Caco-2 (cell line): ENCODE results near the gene BUD23. TPM values are rescaled to one million over a fixed set of nuclear protein-coding genes. Genes with fewer than 3 reads are reported as not detected.

Experiments used
- BruUV-seq: library from RNA; stranded (reverse); fragments of 400-500 nt; replicated peaks from 2 replicates; lab custom pipeline; 2021; lab: Mats Ljungman, UMichigan
- CTCF ChIA-PET: fragments of 300-600 bp; sonication (Branson Sonifier 250); formaldehyde crosslinking; loops from one replicate; lab custom pipeline; 2022; ENCODE audit warnings: antibody characterized with exemption; lab: Charles Lee
- POLR2A ChIA-PET: fragments of 300-600 bp; sonication (Branson Sonifier 250); formaldehyde crosslinking; loops from one replicate; lab custom pipeline; 2022; ENCODE audit warnings: antibody characterized with exemption; lab: Charles Lee
- DNase-seq, 2 experiments: peaks; one replicate each; pipeline versions ENCODE4 v3.0.0 to v3.0.0-alpha.2; 2020 to 2022
- H3K27me3 ChIP-seq: replicated peaks from 2 replicates; pipeline ENCODE4 v1.6.0; 2011; ENCODE audit warnings: low read length; ENCODE audit not compliant: control insufficient read depth, insufficient read depth
- H3K36me3 ChIP-seq: 2 replicates; pipeline ENCODE4 v1.5.1; 2011; ENCODE audit warnings: low read length; ENCODE audit not compliant: control insufficient read depth, insufficient read depth
- H3K4me1 ChIP-seq: fragments of 250-450 bp; sonication (Bioruptor Pico); 2 replicates; pipeline ENCODE4 v1.5.1; 2020; ENCODE audit warnings: mild to moderate bottlenecking
- H3K4me3 ChIP-seq: 2 replicates; pipeline ENCODE4 v1.5.1; 2011; ENCODE audit warnings: low read depth, mild to moderate bottlenecking, control low read depth, low read length
- H3K9me3 ChIP-seq: fragments of 250-450 bp; sonication (Bioruptor Pico); 2 replicates; pipeline ENCODE4 v1.5.1; 2020; ENCODE audit warnings: mild to moderate bottlenecking, moderate library complexity
- H3K27ac Mint-ChIP-seq: one replicate; pipeline ENCODE4 v1.8.0; 2022; ENCODE audit warnings: mixed read lengths; ENCODE audit not compliant: unreplicated experiment
- H3K27me3 Mint-ChIP-seq: one replicate; pipeline ENCODE4 v1.8.0; 2022; ENCODE audit warnings: mixed read lengths; ENCODE audit not compliant: insufficient read depth, unreplicated experiment
- H3K36me3 Mint-ChIP-seq: one replicate; pipeline ENCODE4 v1.8.0; 2022; ENCODE audit warnings: mild to moderate bottlenecking, mixed read lengths; ENCODE audit not compliant: insufficient read depth, unreplicated experiment
- H3K4me1 Mint-ChIP-seq: one replicate; pipeline ENCODE4 v1.8.0; 2022; ENCODE audit warnings: low read depth, mixed read lengths; ENCODE audit not compliant: unreplicated experiment
- H3K4me3 Mint-ChIP-seq: one replicate; pipeline ENCODE4 v1.8.0; 2022; ENCODE audit warnings: mild to moderate bottlenecking, moderate library complexity, mixed read lengths; ENCODE audit not compliant: unreplicated experiment
- H3K9me3 Mint-ChIP-seq: one replicate; pipeline ENCODE4 v1.8.0; 2022; ENCODE audit warnings: mixed read lengths; ENCODE audit not compliant: unreplicated experiment
- intact Hi-C: fragments of 100-400 bp; cut with micrococcal nuclease; formaldehyde crosslinking; loops from one replicate; pipeline ENCODE4 v1.10.0; 2022; ENCODE audit not compliant: unreplicated experiment
- total RNA-seq: library from RNA; stranded (reverse); gene quantifications from 2 replicates; pipeline ENCODE4 v1.2.3, GENCODE V29; 2022
- TF ChIP-seq, protein P1 (sequence below), 2 experiments: fragments of 200-600 bp in 1 of 2; IDR thresholded peaks; 1 replicate in 1 of 2; 2 replicates in 1 of 2; pipeline versions ENCODE4 v1.5.1 to v1.8.0; 2011 to 2022; ENCODE audit warnings: antibody characterized with exemption in 1 of 2, control low read depth in 1 of 2, inconsistent platforms in 1 of 2, low read depth in 1 of 2, low read length in 1 of 2, mild to moderate bottlenecking in 1 of 2, moderate library complexity in 1 of 2; ENCODE audit not compliant: insufficient read depth in 1 of 2, severe bottlenecking in 1 of 2, unreplicated experiment in 1 of 2

Gene BUD23
- total RNA-seq, 1 experiment from 2014 or later: 144 TPM

DNA sequence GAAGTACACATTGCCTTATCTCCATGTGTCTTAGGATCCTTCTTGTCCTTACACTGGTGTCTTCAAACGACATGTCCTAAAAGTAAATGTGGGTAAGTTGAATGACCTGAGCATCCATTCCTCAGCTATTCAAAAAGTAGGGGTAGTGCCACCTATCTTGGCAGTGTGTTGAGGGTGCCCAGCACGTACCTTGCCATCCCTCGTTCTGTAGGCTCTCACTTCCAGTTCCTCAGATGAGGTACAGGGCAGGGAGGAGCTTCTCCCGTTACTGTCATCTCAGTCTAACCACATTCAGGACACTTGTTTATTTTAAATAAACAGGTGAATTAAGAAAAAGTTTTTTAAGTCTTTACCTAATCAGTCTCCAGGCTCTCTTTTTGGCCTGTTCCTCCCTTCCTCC is 13.0 kb downstream of the BUD23 start:
- CTCF ChIA-PET: no interaction called here
- DNase-seq: no peak
- intact Hi-C loops: no loop called here

DNA sequence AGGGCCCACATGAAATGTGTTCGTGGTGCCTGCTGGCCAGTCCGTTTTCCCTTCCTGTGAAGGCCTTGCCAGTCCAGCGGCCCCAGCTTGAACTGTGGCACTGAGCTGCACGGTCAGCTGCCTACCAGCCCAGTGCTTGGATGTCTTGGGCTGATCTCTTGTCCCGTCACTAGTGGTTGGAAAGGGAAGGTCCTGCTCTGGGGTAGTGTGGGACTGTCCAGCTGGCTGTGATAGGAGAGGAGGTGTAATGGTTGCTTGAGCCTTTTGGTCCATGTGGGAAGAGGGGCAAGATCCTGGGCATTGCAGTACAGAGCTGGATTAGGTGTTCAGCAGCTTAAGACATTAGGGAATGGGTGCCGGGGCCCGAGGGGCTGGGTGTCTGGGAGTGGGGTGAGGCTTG is 15.0 kb downstream of the BUD23 start:
- no peaks in the 10 kb centered on the region for H3K27me3 ChIP-seq
- Mint-ChIP-seq H3K27ac (peak overlapping the region; percentile 10), H3K27me3 (no peaks in the 10 kb centered on the region), H3K4me1 (no peaks in the 10 kb centered on the region), H3K4me3 (no peak overlapping the region), H3K36me3 (peaks cover 72% of the 10 kb centered on the region), H3K9me3 (no peaks in the 10 kb centered on the region)
- H3K4me3 ChIP-seq: no peak overlapping the region
- TF ChIP-seq, protein P1, sequence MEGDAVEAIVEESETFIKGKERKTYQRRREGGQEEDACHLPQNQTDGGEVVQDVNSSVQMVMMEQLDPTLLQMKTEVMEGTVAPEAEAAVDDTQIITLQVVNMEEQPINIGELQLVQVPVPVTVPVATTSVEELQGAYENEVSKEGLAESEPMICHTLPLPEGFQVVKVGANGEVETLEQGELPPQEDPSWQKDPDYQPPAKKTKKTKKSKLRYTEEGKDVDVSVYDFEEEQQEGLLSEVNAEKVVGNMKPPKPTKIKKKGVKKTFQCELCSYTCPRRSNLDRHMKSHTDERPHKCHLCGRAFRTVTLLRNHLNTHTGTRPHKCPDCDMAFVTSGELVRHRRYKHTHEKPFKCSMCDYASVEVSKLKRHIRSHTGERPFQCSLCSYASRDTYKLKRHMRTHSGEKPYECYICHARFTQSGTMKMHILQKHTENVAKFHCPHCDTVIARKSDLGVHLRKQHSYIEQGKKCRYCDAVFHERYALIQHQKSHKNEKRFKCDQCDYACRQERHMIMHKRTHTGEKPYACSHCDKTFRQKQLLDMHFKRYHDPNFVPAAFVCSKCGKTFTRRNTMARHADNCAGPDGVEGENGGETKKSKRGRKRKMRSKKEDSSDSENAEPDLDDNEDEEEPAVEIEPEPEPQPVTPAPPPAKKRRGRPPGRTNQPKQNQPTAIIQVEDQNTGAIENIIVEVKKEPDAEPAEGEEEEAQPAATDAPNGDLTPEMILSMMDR (IDR thresholded peaks at IDR 0.05; ENCODE audit: insufficient read depth in 1 of 2, low read depth in 1 of 2, low read length in 1 of 2, severe bottlenecking in 1 of 2, unreplicated experiment in 1 of 2): no peak
- POLR2A ChIA-PET: interaction anchor here (0.6 to 1.1 kb wide), 3 partner anchors 21 to 112 kb away, joined by 4 to 5 read pairs (median 5); partner anchors contain the start of gene STX1A
- CTCF ChIA-PET: no interaction called here
- no peaks in the 10 kb centered on the region for H3K9me3 ChIP-seq
- H3K36me3 ChIP-seq: peaks cover 4% of the 10 kb centered on the region
- BruUV-seq: no TSS peak
- intact Hi-C loops: no loop called here
- H3K4me1 ChIP-seq: peaks cover 12% of the 10 kb centered on the region
- no peak for DNase-seq

More for the DNA sequence above, 13.0 kb downstream of the BUD23 start:
- TF ChIP-seq, protein P1 (IDR thresholded peaks at IDR 0.05; ENCODE audit: insufficient read depth in 1 of 2, low read depth in 1 of 2, low read length in 1 of 2, severe bottlenecking in 1 of 2, unreplicated experiment in 1 of 2): no peak
- POLR2A ChIA-PET: no interaction called here
- H3K4me3 ChIP-seq: no peak overlapping the region
- H3K9me3 ChIP-seq: no peaks in the 10 kb centered on the region
- BruUV-seq: no TSS peak
- peaks cover 5% of the 10 kb centered on the region for H3K36me3 ChIP-seq
- Mint-ChIP-seq H3K27ac (no peak overlapping the region), H3K27me3 (no peaks in the 10 kb centered on the region), H3K9me3 (no peaks in the 10 kb centered on the region), H3K36me3 (peaks cover 67% of the 10 kb centered on the region), H3K4me3 (no peak overlapping the region), H3K4me1 (no peaks in the 10 kb centered on the region)
- peaks cover 12% of the 10 kb centered on the region for H3K4me1 ChIP-seq
- H3K27me3 ChIP-seq: no peaks in the 10 kb centered on the region

DNA sequence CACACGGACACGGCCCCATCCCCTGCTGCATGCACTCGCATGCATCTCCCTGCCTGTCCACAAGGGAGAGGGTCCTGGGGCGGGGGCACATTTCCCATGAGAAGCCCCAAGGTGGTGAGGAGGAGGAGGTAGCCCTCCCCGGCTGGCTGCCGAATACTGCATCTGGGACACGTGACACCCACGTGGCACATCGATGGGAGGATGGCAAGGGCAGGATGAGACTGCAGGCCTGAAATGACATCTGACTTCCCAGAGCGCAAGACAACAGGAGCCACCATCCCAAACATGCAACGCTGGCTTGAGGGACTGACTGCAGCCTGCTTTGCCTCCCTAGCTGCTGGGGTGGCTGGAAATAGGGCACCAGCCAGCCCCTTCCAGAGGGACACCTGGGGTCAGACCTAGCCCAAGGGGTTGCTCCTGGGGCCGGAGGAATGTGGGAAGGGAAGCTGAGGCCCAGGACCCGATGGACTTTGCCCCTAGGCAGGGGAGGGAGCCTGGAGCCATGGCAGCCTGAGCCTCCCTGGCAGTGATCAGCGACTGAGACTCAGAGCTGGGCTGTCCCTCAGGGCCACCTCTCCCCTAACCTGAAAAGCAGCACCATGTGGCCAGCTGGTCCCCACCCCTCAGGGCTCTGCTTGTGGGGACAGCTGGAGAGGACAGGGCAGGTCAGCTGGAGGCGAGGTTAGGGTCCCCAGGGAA is 16.1 kb downstream of the BUD23 start:
- Mint-ChIP-seq H3K4me1 (no peaks in the 10 kb centered on the region), H3K36me3 (peaks cover 74% of the 10 kb centered on the region), H3K27ac (no peak overlapping the region), H3K9me3 (no peaks in the 10 kb centered on the region), H3K27me3 (no peaks in the 10 kb centered on the region), H3K4me3 (no peak overlapping the region)
- ChIA-PET POLR2A (no interaction called here), CTCF (interaction anchor here (0.6 to 2.5 kb wide), 3 partner anchors 29 to 581 kb away, joined by 3 to 8 read pairs (median 4); no protein-coding TSS in a partner anchor)
- Histone ChIP-seq H3K4me1 (peaks cover 12% of the 10 kb centered on the region), H3K9me3 (no peaks in the 10 kb centered on the region), H3K27me3 (no peaks in the 10 kb centered on the region), H3K4me3 (no peak overlapping the region), H3K36me3 (peaks cover 3% of the 10 kb centered on the region; the same call in 1 of the 2 replicates)
- no TSS peak for BruUV-seq
- peak; percentile 43 to 63 for DNase-seq
- intact Hi-C loops: no loop called here
- TF ChIP-seq, protein P1 (IDR thresholded peaks at IDR 0.05; ENCODE audit: insufficient read depth in 1 of 2, low read depth in 1 of 2, low read length in 1 of 2, severe bottlenecking in 1 of 2, unreplicated experiment in 1 of 2): no peak
